Posterior vena cava (tissue), 2 donors: ENCODE measurements around the gene RORB. TPM values are rescaled to one million over a fixed set of nuclear protein-coding genes. Genes with fewer than 3 reads are reported as not detected.

Experiments used
- DNase-seq: peaks from one replicate; pipeline ENCODE4 v3.0.0-alpha.2; 2020; ENCODE audit warnings: low spot score
- intact Hi-C, 2 donors: fragments of 100-400 bp; cut with DNase I; formaldehyde crosslinking; loops; one replicate each; pipeline versions ENCODE4 v1.14.1 to v1.14.2; 2022 to 2023
- long read RNA-seq, 2 donors: library from polyadenylated mRNA; unstranded; transcript quantifications; one replicate each; pipeline ENCODE4 v2.0.0, GENCODE V29; 2020 to 2021
- total RNA-seq, 2 donors: library from RNA; stranded (reverse); fragmentation: NEBNext Ultra II Directional; extraction: Animal tissue kit (Norgen Biotek cat#: 25700); gene quantifications; one replicate each; pipeline ENCODE4 v1.2.1, GENCODE V29; 2021
- donor health status: DM: yes; HTN: yes; CAD: no.
- donor health status: DM: yes; HTN: yes; CAD: no.

Gene RORB
- under 1 TPM; 0.56 to 0.62 TPM for total RNA-seq
- long read RNA-seq, donor 1, partial matches to known transcripts, result 0 of 1 reads
- long read RNA-seq, donor 1, other reads (novel, unspliced or antisense), result 1 of 1 reads
- long read RNA-seq, donor 2, result 0 reads

DNA sequence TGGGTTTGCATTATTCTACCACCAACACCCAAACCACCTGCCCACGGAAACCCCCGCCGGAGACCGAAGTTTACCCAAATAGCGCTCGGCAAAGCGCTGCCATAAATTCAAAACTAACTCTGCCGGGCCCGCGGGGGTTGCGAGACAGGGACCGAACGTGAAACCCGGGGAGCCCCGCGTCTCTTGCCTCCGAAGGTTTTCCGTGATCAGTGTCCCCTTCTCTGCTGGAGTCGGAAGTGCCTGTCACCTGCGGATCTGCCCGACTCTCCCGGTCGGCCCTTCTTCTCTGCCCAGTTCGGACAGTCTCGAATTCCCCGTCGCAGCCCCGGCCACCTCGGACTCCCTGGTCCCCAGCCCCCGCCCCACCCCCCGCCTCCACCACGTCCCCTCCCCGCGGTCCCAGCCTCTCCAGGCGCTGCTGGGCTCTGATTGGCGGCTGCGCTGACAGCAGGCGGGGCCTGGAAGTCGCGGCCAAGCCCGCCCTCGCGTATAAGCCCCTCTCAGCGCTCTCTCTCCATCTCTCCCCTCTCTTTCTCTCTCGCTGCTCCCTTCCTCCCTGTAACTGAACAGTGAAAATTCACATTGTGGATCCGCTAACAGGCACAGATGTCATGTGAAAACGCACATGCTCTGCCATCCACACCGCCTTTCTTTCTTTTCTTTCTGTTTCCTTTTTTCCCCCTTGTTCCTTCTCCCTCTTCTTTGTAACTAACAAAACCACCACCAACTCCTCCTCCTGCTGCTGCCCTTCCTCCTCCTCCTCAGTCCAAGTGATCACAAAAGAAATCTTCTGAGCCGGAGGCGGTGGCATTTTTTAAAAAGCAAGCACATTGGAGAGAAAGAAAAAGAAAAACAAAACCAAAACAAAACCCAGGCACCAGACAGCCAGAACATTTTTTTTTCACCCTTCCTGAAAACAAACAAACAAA, at the start of gene RORB:
Gene RORB, plus strand, starts transcription at position 517 of the 929 bp plus-strand sequence. CDS start 642 bp downstream, outside the sequence.
- peak; percentile 84 for DNase-seq
- intact Hi-C loops, result no loop called here

DNA sequence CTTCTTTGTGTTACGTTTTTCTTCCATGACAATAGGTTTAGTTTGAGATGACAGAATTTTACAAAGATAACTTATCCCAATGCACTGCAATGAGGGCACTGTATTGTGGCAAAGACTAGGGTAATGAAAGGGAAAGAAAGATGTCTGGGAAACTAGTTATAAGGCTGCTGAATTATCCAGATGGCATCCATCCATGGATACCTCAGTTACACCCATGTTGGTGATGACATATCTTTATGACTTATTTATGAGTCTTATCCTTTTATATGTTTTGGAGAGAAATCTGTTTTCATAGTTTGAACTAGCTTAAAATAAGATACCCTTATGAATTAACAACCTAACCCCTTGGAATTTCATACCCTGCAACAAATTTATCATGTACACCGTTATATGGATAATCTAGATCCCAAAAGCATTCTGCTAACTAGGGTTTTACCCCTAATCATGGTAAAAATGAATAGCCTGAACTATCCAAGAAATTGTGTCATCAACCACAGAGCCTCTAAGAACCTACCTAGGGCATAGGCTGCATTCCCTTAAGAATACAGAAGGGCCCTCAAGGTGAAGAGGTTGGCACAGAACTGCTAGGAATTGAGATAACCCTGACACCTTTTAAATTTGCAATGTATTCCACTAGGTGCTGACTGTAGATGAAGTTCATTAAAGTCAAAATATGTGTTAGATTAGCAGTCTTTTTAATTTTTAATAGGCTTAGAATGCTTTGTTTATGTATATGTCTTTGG, 49.5 kb upstream of the RORB start:
- no peak for DNase-seq
- intact Hi-C loops, result no loop called here

DNA sequence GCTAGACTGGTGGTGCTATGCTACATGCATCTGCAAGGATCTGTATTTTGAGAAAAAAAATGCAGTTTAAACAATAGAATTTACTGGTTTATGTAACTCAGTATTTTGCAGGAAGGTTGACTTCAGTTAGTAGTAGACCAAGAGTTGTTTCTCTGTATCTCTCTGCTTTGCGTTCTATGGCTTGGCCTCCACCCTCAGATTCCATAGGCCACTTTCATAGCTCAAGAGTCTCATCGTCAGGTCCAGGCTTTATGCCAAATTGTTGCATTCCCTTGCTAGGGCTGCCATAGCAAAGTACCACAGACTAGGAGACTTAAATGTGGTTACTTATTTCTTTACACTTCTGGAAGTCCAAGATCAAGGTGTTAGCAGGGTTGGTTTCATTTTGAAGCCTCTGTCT, 48.1 kb upstream of the RORB start:
- intact Hi-C loops, result no loop called here

DNA sequence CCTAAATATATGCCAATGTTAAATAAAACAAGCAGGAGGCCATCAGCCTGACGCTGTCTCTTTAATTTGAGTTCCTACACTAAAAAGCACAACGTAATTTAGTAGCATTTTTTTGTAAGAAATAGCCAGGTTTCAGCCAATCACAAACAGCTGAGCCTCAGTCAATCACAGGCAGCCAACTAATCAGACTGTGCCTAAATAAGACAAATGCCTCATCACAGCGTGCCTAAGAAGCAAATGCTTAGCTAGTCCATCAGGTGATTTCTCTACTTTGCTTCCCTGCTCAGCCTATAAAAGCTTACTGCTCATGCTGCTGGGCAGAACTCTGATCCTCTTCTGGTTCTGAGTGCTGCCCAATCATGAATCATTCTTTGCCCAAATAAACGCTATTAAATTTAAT, 38.3 kb upstream of the RORB start:
- DNase-seq, result no peak
- intact Hi-C loops, result no loop called here

More for the DNA sequence above, 48.1 kb upstream of the RORB start:
- no peak for DNase-seq

DNA sequence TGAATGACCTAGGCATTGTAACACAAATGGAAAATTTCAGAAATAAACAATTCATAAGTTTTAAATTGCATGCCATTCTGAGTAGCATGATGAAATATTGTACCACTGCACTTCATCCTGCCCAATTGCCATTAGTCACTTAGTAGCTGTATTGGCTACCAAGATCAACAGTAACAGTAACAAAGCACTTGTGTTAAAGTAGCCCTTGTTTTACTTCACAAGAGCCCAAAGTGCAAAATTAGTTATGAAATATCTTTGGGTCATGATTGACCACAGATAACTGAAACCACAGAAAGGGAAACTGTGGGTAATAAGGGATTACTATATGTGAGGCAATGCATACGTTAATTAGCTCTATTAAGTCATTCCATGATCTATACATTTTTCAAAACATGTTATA, 33.3 kb upstream of the RORB start:
- DNase-seq, result no peak
- intact Hi-C loops, result no loop called here

DNA sequence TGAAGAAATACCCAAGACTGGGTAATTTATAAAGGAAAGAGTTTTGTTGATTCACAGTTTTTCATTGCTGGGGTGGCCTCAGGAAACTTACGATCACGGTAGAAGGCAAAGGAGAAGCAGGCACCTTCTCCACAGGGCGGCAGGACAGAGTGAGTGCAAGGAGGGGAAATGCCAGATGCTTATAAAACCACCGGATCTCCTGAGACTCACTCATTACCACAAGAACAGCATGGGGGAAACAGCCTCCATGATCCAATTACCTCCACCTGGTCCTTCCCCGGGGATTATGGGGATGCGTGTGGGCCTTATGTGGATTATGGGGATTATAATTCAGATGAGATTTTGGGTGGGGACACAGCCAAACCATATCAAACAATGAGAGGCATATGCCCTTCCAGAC, 18.5 kb upstream of the RORB start:
- DNase-seq, result no peak
- intact Hi-C loops, result no loop called here

DNA sequence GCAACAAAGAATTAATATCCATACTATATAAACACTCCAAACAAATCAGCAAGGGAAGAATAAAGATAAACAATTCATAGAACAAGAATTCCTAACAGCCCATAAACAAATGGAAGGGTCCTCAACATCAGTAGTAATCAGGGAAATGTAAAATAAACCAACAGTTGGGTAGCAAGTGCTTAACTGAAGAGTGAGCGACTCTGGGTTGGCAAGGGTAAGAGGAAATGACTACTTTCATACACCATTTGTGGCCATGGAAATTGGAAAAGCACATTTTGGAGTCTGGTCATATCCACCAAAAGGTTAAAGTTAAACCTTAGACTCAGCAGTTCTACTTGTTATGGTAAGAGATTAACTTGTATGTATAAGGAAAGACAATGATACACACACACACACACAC, 17.4 kb upstream of the RORB start:
- DNase-seq, result no peak
- intact Hi-C loops, result no loop called here

DNA sequence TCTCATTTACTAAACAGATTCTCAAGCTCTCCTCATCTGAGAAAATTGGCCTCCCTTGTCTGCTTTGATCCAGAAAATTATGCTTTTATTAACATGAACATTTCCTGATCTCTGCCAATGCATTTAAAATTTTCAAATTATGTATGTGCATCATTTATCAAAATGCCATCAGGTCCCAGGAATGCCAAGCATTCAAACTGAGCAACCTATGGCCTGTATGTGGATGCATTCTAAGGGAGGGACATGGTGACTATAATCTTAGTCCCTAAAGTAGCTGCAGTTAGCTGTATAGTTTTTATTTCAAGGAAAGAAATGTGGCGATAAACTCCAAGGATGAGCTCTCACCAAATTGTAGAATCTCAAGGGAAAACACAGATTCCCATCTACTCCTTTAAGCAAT, 9.7 kb upstream of the RORB start:
- intact Hi-C loops, result no loop called here
- DNase-seq, result no peak

DNA sequence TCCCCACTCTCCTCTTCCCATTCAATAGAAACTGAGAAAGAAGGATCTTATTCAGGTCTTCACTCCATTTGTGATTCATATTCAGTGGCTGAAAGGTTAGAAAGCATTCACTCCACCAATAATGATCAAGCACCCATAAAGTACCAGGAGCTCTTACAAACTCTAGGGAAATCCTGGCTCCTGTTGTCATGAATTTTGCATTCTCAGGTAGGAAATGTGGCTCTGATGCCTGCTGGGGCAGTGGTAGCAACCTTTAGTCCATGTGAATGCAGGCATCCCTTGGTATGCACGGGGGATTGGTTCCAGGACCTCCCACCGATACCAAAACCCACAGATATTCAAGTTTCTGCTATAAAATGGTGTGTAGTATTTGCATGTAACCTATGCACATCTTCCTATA, 3.6 kb upstream of the RORB start:
- DNase-seq, result no peak
- intact Hi-C loops, result no loop called here

DNA sequence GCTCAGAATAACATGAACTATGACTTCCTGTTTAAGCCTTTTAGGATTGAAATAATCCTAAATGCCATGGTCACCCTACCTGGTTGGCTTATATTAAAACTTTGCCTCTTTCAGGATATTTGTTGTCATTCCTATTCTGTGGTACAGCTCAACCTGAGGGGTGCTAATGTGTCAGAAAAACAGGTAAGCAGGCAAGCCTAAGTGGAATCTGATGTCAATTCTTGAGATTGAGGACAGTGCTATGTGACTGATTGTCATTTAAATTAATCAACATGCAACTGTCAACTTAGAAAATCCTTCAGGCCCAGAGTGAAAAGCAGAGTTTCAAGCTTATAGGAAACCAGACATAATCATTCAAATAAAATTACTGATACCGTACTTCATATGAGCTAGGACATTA, 2.6 kb upstream of the RORB start:
- intact Hi-C loops, result no loop called here

DNA sequence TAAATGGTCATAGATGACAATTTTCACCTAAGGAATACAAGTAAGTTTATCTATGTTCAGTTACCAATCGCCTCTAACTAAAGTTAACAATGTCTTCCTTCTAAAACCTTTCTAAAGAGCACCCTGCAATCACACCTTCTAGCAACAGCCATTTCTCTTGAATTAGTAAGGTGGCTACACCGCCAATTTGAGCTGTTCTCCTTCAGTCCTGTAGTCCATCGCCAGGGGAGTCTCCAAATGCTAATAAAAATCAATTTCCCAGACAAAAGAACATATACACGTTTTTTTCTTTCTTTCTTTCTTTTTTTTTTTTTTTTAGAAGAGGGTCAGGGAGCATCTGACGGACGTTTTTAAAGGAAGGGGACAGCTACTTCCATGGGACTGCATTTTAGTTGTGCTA, 729 bp upstream of the RORB start:
- intact Hi-C loops, result no loop called here
- DNase-seq, result no peak

More for the DNA sequence above, 2.6 kb upstream of the RORB start:
- no peak for DNase-seq

DNA sequence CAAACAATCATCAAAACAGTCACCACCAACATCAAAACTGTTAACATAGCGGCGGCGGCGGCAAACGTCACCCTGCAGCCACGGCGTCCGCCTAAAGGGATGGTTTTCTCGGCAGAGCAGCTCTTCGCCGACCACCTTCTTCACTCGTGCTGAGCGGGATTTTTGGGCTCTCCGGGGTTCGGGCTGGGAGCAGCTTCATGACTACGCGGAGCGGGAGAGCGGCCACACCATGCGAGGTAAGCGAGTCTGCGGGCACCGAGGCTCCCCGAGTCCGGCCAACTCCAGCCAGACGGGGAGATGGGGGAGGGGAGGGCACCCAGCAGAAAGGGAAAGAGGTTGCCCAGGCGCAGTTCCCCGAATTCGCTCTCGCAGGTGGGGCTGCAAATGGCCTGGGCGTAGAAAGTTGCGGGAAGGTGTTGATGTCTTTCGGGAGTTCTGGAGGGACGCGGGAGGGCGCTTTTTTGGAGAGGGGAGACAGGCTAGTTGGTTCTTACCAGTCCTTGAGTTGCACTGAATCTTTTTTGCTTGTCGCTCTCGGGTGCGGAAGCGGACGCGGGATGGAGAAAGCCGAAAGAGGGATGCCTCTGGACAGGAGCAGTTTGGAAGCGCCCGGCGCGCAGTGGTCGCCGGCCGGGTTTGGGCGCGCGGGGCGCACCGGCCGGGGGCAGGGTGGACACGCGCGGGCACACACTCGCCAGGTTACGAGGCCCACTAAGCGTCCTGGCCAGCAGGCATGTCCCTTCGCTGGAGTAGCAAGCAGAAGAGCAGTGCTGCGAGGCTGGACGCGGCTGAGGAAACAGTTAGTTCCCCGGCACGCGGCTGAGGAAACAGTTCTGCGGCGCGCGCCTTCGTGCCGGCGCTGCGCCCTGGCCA, 849 bp downstream of the RORB start:
- peak; percentile 80 for DNase-seq
- intact Hi-C loops, result no loop called here

DNA sequence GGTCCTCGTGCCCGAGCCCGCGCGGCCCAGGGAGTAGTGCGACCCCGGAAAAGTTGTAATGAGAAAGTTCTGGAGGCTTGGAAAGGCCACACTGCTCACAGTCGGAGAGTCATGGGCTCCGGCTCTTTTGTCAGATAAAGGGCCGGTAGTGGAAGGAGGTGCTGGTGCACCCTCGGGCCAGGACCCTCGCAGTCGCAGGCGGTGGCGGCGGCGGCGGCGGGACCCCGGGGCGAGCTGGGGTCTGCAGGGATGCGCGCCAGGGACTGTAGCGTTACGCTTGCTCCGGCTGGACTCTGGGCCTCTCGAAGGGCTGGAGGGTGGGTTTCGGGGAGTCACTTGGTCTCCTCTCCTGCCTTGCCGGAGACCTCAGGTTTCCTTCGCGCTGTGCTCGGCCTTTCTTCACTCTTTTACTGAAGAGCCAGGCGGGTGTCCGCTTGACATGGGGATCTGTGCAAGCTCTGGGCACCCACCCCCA, 1.5 kb downstream of the RORB start:
- DNase-seq, result peak; percentile 74
- intact Hi-C loops, result no loop called here

DNA sequence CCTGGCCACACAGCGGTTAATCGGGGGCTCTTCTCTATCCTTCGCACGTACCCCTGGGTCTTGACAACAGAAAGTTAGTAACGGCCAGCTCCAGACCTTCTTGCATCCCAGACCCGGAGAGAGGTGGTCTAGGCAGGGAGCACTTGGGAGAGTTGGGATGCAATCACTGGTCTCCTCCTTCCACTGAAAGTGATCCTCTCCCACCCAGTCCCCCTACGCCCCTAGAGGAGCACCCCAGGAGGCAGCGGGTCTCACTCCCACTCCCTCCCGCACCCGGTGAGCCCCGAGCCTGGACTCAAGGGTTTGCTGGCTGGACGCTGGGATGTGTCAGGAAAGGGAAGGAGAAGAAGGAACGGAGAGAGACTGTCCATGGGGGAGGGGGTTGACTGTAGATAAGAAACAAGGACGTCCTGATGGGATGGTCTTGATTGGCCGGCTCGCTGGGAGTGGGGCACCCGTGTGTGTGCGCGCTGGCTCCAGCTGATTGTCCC, 2.0 kb downstream of the RORB start:
- intact Hi-C loops, result no loop called here
- DNase-seq, result no peak

DNA sequence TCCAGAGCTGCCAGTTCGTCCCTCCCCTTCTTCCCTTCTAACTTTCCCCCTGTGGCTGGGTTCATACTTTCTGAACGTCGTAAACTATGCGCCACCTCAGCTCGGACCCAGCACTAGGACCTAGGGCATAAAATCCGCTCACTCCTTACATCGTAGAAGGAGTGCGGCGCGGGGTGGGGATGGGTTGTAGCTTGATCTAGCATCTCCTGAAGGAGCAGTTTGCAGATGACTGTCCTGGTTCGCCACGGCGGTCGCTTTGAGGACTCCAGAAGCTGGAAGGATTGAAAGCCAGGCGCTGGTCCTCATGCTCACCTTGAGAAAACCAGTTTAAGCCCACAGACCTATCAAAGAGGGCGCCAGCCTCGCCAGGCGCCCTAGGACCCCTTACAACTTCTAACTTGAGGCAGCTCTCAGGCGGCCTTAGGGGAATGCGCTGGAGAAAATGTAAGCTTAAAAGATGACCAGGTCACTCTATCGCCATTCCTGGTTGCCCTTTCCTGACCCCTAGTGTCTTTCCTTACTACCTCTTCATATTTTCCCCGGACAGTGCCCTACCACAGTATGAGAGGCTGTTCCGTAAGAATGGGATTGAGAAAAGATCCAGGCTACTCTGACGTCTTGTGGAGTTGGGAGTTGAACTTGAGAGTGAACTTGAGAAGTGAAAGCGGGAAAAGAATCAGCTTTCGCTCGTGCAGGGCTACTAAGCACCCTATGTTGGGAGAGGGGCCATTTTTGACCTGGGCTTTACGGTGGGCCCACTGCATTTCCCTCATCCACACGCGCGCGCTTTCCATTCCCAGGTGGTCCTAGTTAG, 2.8 kb downstream of the RORB start:
- intact Hi-C loops, result no loop called here
- DNase-seq, result no peak

DNA sequence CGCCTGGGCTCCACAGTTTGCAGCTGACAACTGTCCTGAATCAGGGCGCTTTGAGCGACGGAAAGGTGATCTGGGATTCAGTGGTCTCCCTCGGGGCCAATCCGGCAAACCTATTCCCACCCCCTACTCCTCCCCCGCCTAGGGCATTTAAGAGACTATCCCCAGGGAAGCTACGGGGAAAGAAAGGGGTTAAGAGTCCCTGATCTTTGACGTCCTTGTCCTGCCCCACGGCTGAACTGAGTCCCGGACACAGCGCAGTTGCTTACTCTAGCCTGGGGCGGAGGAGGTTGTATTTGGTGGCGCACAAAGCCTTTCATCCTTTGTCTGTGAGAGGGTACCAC, 3.4 kb downstream of the RORB start:
- no peak for DNase-seq
- intact Hi-C loops, result no loop called here

DNA sequence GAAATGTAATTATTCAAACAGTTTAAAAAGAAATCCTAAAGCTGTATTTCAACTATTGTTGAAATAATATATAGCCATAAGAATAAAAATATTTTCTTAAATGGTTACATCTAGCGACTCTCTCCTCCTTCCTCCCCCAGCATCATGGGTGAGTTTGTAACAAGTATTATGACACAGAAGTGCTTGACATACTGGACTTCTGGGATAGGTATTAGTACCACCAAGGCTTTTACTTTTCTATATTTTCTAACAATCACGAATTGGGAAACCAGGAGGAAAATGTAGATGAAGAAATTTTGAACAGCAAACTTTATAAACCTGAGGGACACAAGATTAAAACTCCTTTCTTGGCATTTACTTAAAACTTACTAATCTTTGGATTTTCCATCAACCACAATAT, 4.4 kb downstream of the RORB start:
- intact Hi-C loops, result no loop called here
- no peak for DNase-seq

DNA sequence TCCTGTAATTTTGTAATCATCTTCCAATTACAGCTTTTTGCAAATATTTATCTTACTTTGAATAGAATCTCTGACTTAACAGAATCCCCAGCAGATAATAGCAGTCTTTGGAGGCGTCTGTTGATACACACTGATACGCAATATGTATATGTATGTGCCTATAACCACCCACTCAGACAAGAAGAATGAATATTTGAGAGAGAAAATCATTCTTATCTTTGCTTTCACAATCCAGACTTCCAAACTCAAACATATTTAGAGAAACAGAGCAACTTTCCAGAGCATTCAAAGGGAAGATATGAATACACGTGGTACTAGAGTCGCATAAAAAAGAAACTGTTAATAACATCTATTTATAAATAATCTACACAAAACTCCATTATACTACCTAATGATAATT, 6.1 kb downstream of the RORB start:
- intact Hi-C loops, result no loop called here
- no peak for DNase-seq
